A673 (cell line): ENCODE measurements around the gene SCGN.

Experiments
- EZH2 ChIP-seq: fragments of 200-600 bp; sonication (generic); IDR thresholded peaks from 2 replicates; pipeline ENCODE4 v1.6.1; 2017; ENCODE audit warnings: borderline replicate concordance, low read depth, mild to moderate bottlenecking, mixed read lengths, antibody characterized with exemption, low read length; ENCODE audit not compliant: poor library complexity, severe bottlenecking
- TF ChIP-seq, protein P1 (sequence below): fragments of 300-800, 200-600 bp; sonication (generic); conservative IDR thresholded peaks from 2 replicates; pipeline ENCODE4 v1.5.1; 2017; ENCODE audit warnings: low read depth, mild to moderate bottlenecking, antibody characterized with exemption, low read length, moderate library complexity, mixed read lengths

- TF ChIP-seq, protein P1, sequence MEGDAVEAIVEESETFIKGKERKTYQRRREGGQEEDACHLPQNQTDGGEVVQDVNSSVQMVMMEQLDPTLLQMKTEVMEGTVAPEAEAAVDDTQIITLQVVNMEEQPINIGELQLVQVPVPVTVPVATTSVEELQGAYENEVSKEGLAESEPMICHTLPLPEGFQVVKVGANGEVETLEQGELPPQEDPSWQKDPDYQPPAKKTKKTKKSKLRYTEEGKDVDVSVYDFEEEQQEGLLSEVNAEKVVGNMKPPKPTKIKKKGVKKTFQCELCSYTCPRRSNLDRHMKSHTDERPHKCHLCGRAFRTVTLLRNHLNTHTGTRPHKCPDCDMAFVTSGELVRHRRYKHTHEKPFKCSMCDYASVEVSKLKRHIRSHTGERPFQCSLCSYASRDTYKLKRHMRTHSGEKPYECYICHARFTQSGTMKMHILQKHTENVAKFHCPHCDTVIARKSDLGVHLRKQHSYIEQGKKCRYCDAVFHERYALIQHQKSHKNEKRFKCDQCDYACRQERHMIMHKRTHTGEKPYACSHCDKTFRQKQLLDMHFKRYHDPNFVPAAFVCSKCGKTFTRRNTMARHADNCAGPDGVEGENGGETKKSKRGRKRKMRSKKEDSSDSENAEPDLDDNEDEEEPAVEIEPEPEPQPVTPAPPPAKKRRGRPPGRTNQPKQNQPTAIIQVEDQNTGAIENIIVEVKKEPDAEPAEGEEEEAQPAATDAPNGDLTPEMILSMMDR, result no peak
- TF ChIP-seq EZH2, result no peak
Observed at GRCh38 chr6:25608558-25609174, 43.3 kb upstream of the SCGN start.
